ENCODE data around the gene AKNA. TPM values are rescaled to one million over a fixed set of nuclear protein-coding genes. Genes with fewer than 3 reads are reported as not detected.

AKNA gene
- total RNA-seq, 2 donors from 2014 or later, result 204 to 246 TPM

GRCh38 chr9:114307899-114308267 is 79.9 kb downstream of the AKNA start:
- Mint-ChIP-seq H3K27ac (peak overlapping the region; percentile 75), H3K4me3 (no peak overlapping the region), H3K36me3 (ENCODE audit: insufficient read depth in 2 of 2) (no peaks in the 10 kb centered on the region), H3K27me3 (ENCODE audit: low read depth) (no peaks in the 10 kb centered on the region), H3K4me1 (ENCODE audit: low read depth) (peaks cover 7% of the 10 kb centered on the region), H3K9me3 (no peaks in the 10 kb centered on the region)
- DNase-seq (no peak), ATAC-seq (replicated peaks in 1 of 2) (no peak)

GRCh38 chr9:114304416-114305188 is 83.2 kb downstream of the AKNA start:
- Mint-ChIP-seq H3K4me3 (no peak overlapping the region), H3K9me3 (no peaks in the 10 kb centered on the region), H3K36me3 (ENCODE audit: insufficient read depth in 2 of 2) (no peaks in the 10 kb centered on the region), H3K27me3 (ENCODE audit: low read depth) (no peaks in the 10 kb centered on the region), H3K27ac (no peak overlapping the region), H3K4me1 (ENCODE audit: low read depth) (peaks cover 7% of the 10 kb centered on the region)
- no peak for DNase-seq
- no peak for ATAC-seq (replicated peaks in 1 of 2)

GRCh38 chr9:114303977-114304376 is 83.8 kb downstream of the AKNA start:
- Mint-ChIP-seq H3K36me3 (ENCODE audit: insufficient read depth in 2 of 2) (no peaks in the 10 kb centered on the region), H3K9me3 (no peaks in the 10 kb centered on the region), H3K27me3 (ENCODE audit: low read depth) (no peaks in the 10 kb centered on the region), H3K27ac (no peak overlapping the region), H3K4me3 (no peak overlapping the region), H3K4me1 (ENCODE audit: low read depth) (peaks cover 7% of the 10 kb centered on the region)
- no peak for DNase-seq
- no peak for ATAC-seq (replicated peaks in 1 of 2)

- H3K36me3 Mint-ChIP-seq (ENCODE audit: insufficient read depth in 2 of 2), result no peaks in the 10 kb centered on the region
- no peak overlapping the region for H3K27ac Mint-ChIP-seq
- ATAC-seq (replicated peaks in 1 of 2), result no peak
- DNase-seq, result no peak
- H3K9me3 Mint-ChIP-seq, result no peaks in the 10 kb centered on the region
- H3K27me3 Mint-ChIP-seq (ENCODE audit: low read depth), result no peaks in the 10 kb centered on the region
- H3K4me1 Mint-ChIP-seq (ENCODE audit: low read depth), result peaks cover 7% of the 10 kb centered on the region
- H3K4me3 Mint-ChIP-seq, result no peak overlapping the region
Measured at GRCh38 chr9:114303571-114303970, 84.2 kb downstream of the AKNA start.

- Mint-ChIP-seq H3K27ac (no peak overlapping the region), H3K36me3 (ENCODE audit: insufficient read depth in 2 of 2) (no peaks in the 10 kb centered on the region), H3K27me3 (ENCODE audit: low read depth) (no peaks in the 10 kb centered on the region), H3K4me3 (no peak overlapping the region), H3K4me1 (ENCODE audit: low read depth) (peaks cover 7% of the 10 kb centered on the region), H3K9me3 (no peaks in the 10 kb centered on the region)
- no peak for DNase-seq
- ATAC-seq (replicated peaks in 1 of 2), result no peak
Measured at GRCh38 chr9:114302727-114303126, 85.1 kb downstream of the AKNA start.

- no peaks in the 10 kb centered on the region for H3K36me3 Mint-ChIP-seq (ENCODE audit: insufficient read depth in 2 of 2)
- no peak for DNase-seq
- no peak overlapping the region for H3K4me3 Mint-ChIP-seq
- no peak overlapping the region for H3K27ac Mint-ChIP-seq
- no peaks in the 10 kb centered on the region for H3K9me3 Mint-ChIP-seq
- no peak for ATAC-seq (replicated peaks in 1 of 2)
- H3K4me1 Mint-ChIP-seq (ENCODE audit: low read depth), result peaks cover 7% of the 10 kb centered on the region
- H3K27me3 Mint-ChIP-seq (ENCODE audit: low read depth), result no peaks in the 10 kb centered on the region
Measured at GRCh38 chr9:114301798-114302565, 85.8 kb downstream of the AKNA start.

- DNase-seq (no peak), ATAC-seq (replicated peaks in 1 of 2) (no peak)
- Mint-ChIP-seq H3K27me3 (ENCODE audit: low read depth) (no peaks in the 10 kb centered on the region), H3K27ac (no peak overlapping the region), H3K9me3 (no peaks in the 10 kb centered on the region), H3K4me1 (ENCODE audit: low read depth) (peaks cover 7% of the 10 kb centered on the region), H3K4me3 (no peak overlapping the region), H3K36me3 (ENCODE audit: insufficient read depth in 2 of 2) (peaks cover 0 to under 1% of the 10 kb centered on the region in 2 donors)
Measured at GRCh38 chr9:114300846-114301797, 86.7 kb downstream of the AKNA start.

- ATAC-seq (replicated peaks in 1 of 2) (no peak), DNase-seq (no peak)
- Mint-ChIP-seq H3K4me1 (ENCODE audit: low read depth) (no peaks in the 10 kb centered on the region), H3K27ac (no peak overlapping the region), H3K27me3 (ENCODE audit: low read depth) (no peaks in the 10 kb centered on the region), H3K9me3 (peaks cover 0 to 5% of the 10 kb centered on the region in 2 donors), H3K36me3 (ENCODE audit: insufficient read depth in 2 of 2) (peaks cover 0 to 6% of the 10 kb centered on the region in 2 donors), H3K4me3 (no peak overlapping the region)
Measured at GRCh38 chr9:114300153-114300845, 87.5 kb downstream of the AKNA start.

- no peaks in the 10 kb centered on the region for H3K4me1 Mint-ChIP-seq (ENCODE audit: low read depth)
- DNase-seq (no peak), ATAC-seq (replicated peaks in 1 of 2) (no peak)
- peaks cover 4 to 11% of the 10 kb centered on the region in 2 donors for H3K36me3 Mint-ChIP-seq (ENCODE audit: insufficient read depth in 2 of 2)
- H3K4me3 Mint-ChIP-seq, result no peak overlapping the region
- peaks cover 3 to 8% of the 10 kb centered on the region in 2 donors for H3K9me3 Mint-ChIP-seq
- H3K27ac Mint-ChIP-seq, result no peak overlapping the region
- H3K27me3 Mint-ChIP-seq (ENCODE audit: low read depth), result no peaks in the 10 kb centered on the region
Measured at GRCh38 chr9:114299286-114300152, 88.3 kb downstream of the AKNA start.

GRCh38 chr9:114296338-114296737 is 91.4 kb downstream of the AKNA start:
- Mint-ChIP-seq H3K4me3 (no peak overlapping the region), H3K36me3 (ENCODE audit: insufficient read depth in 2 of 2) (peaks cover 5 to 16% of the 10 kb centered on the region in 2 donors), H3K9me3 (peaks cover 4 to 8% of the 10 kb centered on the region in 2 donors), H3K4me1 (ENCODE audit: low read depth) (no peaks in the 10 kb centered on the region), H3K27ac (no peak overlapping the region), H3K27me3 (ENCODE audit: low read depth) (peaks cover under 1% of the 10 kb centered on the region)
- no peak for DNase-seq
- ATAC-seq (replicated peaks in 1 of 2), result no peak

- Mint-ChIP-seq H3K27me3 (ENCODE audit: low read depth) (peaks cover 6% of the 10 kb centered on the region), H3K27ac (no peak overlapping the region), H3K4me3 (no peak overlapping the region), H3K4me1 (ENCODE audit: low read depth) (no peaks in the 10 kb centered on the region), H3K36me3 (ENCODE audit: insufficient read depth in 2 of 2) (peaks cover 5 to 16% of the 10 kb centered on the region in 2 donors), H3K9me3 (peaks cover 4 to 8% of the 10 kb centered on the region in 2 donors)
- DNase-seq (no peak), ATAC-seq (replicated peaks in 1 of 2) (no peak)
Measured at GRCh38 chr9:114294664-114295063, 93.1 kb downstream of the AKNA start.
